HL-60 (cell line): ENCODE data around the gene CLIC4.

Experiments used
- DNase-seq, 2 experiments: peaks; one replicate each; pipeline ENCODE4 v3.0.0-alpha.2; 2010 to 2020; ENCODE audit warnings: low read depth in 1 of 2, low spot score in 1 of 2
- H3K27ac ChIP-seq: fragments of 250-450 bp; sonication (Bioruptor Pico); replicated peaks from 2 replicates; pipeline ENCODE4 v1.5.1; 2020; ENCODE audit warnings: mild to moderate bottlenecking, moderate library complexity
- H3K27me3 ChIP-seq: fragments of 250-450 bp; sonication (Bioruptor Pico); 2 replicates; pipeline ENCODE4 v1.5.1; 2021; ENCODE audit warnings: mild to moderate bottlenecking, moderate library complexity; ENCODE audit not compliant: insufficient read depth, poor library complexity, severe bottlenecking
- H3K4me3 ChIP-seq: replicated peaks from 2 replicates; pipeline ENCODE4 v1.5.1; 2011; ENCODE audit warnings: mild to moderate bottlenecking, control low read depth, low read length; ENCODE audit not compliant: insufficient read depth
- GABPA ChIP-seq: IDR thresholded peaks from 2 replicates; pipeline ENCODE4 v1.6.1; 2012; ENCODE audit warnings: low read depth
- POLR2AphosphoS5 ChIP-seq: IDR thresholded peaks from 2 replicates; pipeline ENCODE4 v1.6.1; 2012; ENCODE audit warnings: low read depth
- SPI1 ChIP-seq: IDR thresholded peaks from 2 replicates; pipeline ENCODE4 v1.6.1; 2012; ENCODE audit warnings: low read depth, mild to moderate bottlenecking, borderline replicate concordance
- TF ChIP-seq, protein P1 (sequence below): IDR thresholded peaks from 2 replicates; pipeline ENCODE4 v1.6.1; 2012; ENCODE audit warnings: low read depth; ENCODE audit not compliant: insufficient replicate concordance
- TF ChIP-seq, protein P2 (sequence below): IDR thresholded peaks from one replicate; pipeline ENCODE4 v1.5.1; 2011; ENCODE audit warnings: low read length, control low read depth, inconsistent platforms; ENCODE audit not compliant: insufficient read depth

CLIC4 gene

DNA sequence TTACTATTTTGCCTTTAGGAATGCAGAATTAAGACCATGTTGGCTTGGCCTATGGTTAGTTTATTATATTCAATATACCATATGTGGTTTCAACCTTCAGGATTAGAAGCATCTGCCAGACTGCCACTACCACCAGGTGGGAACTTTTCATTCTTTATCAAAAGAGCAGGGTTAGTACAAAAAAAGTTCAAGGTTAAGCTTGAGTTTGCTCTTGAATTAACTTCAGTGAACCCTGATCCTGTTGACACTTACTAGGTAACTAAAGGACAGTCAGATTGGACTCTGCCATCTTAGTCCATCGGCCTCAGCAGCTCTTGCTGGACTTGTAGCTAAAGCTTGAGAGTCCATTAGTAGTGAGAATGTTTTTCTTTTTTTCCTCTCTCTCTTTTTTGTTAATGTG lies 22.1 kb downstream of the CLIC4 start:
- Histone ChIP-seq H3K4me3 (no peak overlapping the region), H3K27ac (no peak overlapping the region), H3K27me3 (no peaks in the 10 kb centered on the region)
- TF ChIP-seq GABPA, result no peak
- TF ChIP-seq SPI1, result no peak
- TF ChIP-seq POLR2AphosphoS5, result no peak
- TF ChIP-seq, protein P1, sequence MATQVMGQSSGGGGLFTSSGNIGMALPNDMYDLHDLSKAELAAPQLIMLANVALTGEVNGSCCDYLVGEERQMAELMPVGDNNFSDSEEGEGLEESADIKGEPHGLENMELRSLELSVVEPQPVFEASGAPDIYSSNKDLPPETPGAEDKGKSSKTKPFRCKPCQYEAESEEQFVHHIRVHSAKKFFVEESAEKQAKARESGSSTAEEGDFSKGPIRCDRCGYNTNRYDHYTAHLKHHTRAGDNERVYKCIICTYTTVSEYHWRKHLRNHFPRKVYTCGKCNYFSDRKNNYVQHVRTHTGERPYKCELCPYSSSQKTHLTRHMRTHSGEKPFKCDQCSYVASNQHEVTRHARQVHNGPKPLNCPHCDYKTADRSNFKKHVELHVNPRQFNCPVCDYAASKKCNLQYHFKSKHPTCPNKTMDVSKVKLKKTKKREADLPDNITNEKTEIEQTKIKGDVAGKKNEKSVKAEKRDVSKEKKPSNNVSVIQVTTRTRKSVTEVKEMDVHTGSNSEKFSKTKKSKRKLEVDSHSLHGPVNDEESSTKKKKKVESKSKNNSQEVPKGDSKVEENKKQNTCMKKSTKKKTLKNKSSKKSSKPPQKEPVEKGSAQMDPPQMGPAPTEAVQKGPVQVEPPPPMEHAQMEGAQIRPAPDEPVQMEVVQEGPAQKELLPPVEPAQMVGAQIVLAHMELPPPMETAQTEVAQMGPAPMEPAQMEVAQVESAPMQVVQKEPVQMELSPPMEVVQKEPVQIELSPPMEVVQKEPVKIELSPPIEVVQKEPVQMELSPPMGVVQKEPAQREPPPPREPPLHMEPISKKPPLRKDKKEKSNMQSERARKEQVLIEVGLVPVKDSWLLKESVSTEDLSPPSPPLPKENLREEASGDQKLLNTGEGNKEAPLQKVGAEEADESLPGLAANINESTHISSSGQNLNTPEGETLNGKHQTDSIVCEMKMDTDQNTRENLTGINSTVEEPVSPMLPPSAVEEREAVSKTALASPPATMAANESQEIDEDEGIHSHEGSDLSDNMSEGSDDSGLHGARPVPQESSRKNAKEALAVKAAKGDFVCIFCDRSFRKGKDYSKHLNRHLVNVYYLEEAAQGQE, result no peak
- TF ChIP-seq, protein P2, sequence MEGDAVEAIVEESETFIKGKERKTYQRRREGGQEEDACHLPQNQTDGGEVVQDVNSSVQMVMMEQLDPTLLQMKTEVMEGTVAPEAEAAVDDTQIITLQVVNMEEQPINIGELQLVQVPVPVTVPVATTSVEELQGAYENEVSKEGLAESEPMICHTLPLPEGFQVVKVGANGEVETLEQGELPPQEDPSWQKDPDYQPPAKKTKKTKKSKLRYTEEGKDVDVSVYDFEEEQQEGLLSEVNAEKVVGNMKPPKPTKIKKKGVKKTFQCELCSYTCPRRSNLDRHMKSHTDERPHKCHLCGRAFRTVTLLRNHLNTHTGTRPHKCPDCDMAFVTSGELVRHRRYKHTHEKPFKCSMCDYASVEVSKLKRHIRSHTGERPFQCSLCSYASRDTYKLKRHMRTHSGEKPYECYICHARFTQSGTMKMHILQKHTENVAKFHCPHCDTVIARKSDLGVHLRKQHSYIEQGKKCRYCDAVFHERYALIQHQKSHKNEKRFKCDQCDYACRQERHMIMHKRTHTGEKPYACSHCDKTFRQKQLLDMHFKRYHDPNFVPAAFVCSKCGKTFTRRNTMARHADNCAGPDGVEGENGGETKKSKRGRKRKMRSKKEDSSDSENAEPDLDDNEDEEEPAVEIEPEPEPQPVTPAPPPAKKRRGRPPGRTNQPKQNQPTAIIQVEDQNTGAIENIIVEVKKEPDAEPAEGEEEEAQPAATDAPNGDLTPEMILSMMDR, result no peak
- DNase-seq, result no peak

DNA sequence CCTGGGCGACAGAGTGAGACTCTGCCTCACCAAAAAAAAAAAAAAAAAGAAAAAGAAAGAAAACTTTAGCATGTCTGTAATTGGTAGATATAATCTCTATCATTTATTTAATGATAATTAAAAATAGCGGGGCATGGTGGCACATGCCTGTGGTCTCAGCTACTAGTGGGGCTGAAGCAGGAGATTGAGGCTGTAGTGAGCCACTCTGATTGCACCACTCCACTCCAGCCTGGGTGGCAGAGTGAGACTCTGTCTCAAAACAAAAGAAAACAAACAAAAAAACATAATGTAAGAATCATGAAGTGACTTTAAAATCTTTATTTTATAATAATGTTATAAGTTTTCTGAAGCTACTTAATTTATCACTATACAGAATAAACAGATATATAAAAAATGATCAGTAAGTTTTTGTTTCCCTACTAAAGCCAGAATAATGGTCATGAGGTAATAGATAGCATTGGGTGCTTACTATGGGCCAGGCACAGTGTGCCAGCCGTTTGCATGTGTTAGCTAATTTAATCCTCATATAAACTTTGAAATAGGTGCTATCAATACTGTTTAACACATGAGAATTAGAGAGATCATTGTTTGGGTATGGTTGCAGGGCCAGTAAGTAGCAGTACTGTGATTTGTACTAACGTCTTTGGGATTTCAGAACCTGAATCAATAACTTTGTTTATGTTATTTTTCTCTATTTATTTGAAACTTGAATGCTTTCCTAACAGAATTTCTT lies 23.8 kb downstream of the CLIC4 start:
- no peaks in the 10 kb centered on the region for H3K27me3 ChIP-seq
- TF ChIP-seq SPI1 (no peak), GABPA (no peak), POLR2AphosphoS5 (no peak)
- TF ChIP-seq, protein P2, result no peak
- TF ChIP-seq, protein P1, result no peak
- DNase-seq, result no peak
- H3K4me3 ChIP-seq, result no peak overlapping the region
- H3K27ac ChIP-seq, result peak overlapping the region; percentile 3

DNA sequence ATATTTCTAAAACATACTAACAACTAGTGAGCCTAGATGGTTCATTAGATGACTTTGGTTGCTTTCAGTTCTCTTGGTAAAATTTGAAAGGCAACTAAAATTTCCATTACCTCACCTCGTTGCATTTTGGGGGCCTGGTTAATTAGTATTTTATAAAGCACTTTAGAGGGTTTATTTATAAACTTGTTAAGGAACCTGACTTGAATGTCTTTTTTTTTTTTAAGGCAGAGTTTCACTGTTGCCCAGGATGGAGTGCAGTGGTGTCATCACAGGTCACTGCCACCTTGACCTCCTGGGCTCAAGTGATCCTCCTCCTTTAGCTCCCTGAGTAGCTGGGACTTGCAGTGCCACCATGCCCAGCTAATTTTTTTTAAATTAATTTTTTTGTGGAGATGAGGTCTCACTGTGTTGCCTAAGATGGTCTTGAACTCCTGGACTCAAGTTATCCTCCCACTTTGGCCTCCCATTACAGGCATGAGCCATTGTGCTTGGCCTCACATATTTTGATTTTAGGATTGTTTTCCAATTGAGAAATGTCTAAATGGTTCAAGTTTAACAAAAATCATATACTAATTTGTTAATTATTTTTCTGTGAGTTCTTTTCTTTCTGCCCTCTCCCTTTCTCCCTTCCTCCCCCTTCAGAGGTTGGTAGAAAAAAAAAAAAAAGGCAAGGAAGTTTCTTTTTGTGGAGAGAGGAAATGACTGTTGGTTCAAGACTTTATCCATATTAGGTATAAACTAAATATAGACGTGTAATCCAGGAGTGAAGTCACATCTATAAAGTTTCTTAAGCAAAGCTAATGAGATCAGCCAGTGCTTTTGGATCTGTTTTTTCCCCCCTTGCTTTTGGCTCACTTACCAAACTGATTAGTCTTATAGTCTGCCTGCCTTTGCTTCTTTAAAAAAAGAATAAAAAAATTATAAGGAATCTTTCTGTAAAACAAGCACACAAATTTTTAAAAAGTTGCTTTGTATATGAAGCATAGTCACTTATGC lies 24.7 kb downstream of the CLIC4 start:
- DNase-seq, result no peak
- peak overlapping the region; percentile 46 for H3K27ac ChIP-seq
- TF ChIP-seq GABPA, result no peak
- TF ChIP-seq POLR2AphosphoS5, result no peak
- TF ChIP-seq, protein P1, result no peak
- TF ChIP-seq, protein P2, result no peak
- TF ChIP-seq SPI1, result no peak
- no peak overlapping the region for H3K4me3 ChIP-seq
- H3K27me3 ChIP-seq, result no peaks in the 10 kb centered on the region
